C4-2B (cell line): Measurements from ENCODE around the gene COBL.

Experiments
- CTCF ChIP-seq: fragments of 450-650 bp; conservative IDR thresholded peaks from 2 replicates; pipeline ENCODE4 v1.5.1; 2017; ENCODE audit warnings: mild to moderate bottlenecking
- ZFX ChIP-seq: fragments of 450-650 bp; IDR thresholded peaks from 2 replicates; pipeline ENCODE4 v1.6.1; 2017

- TF ChIP-seq CTCF (no peak), ZFX (no peak)
Measured at GRCh38 chr7:51058764-51059163, 257.8 kb downstream of the COBL start.
